HG02970 (cell line): ENCODE results near the gene DNAH7.

Experiments used
- ATAC-seq: cut with Tn5 transposase; IDR thresholded peaks from one replicate; pipeline ENCODE4 v1.9.1; 2021; ENCODE audit warnings: mild to moderate bottlenecking, moderate library complexity, moderate number of reproducible peaks; ENCODE audit not compliant: unreplicated experiment, low FRiP score

Gene DNAH7

GRCh38 chr2:195879153-195879552 lies 189.5 kb downstream of the DNAH7 start:
- ATAC-seq: no peak

GRCh38 chr2:195871326-195871725 lies 197.3 kb downstream of the DNAH7 start:
- no peak for ATAC-seq

GRCh38 chr2:195864316-195864715 lies 204.3 kb downstream of the DNAH7 start:
- no peak for ATAC-seq

GRCh38 chr2:195863564-195863963 lies 205.1 kb downstream of the DNAH7 start:
- no peak for ATAC-seq

GRCh38 chr2:195863121-195863520 lies 205.5 kb downstream of the DNAH7 start:
- no peak for ATAC-seq

GRCh38 chr2:195861821-195862220 lies 206.8 kb downstream of the DNAH7 start:
- no peak for ATAC-seq

GRCh38 chr2:195859513-195859912 lies 209.1 kb downstream of the DNAH7 start:
- no peak for ATAC-seq

- ATAC-seq: no peak
Measured at GRCh38 chr2:195857132-195857531, 211.5 kb downstream of the DNAH7 start.

- no peak for ATAC-seq
Measured at GRCh38 chr2:195850764-195851163, 217.9 kb downstream of the DNAH7 start.

- ATAC-seq: no peak
Measured at GRCh38 chr2:195848119-195848899, 220.3 kb downstream of the DNAH7 start.

GRCh38 chr2:195842932-195843331 lies 225.7 kb downstream of the DNAH7 start:
- ATAC-seq: no peak

- ATAC-seq: no peak
Measured at GRCh38 chr2:195838002-195838401, 230.6 kb downstream of the DNAH7 start.

- no peak for ATAC-seq
Measured at GRCh38 chr2:195836002-195836401, 232.6 kb downstream of the DNAH7 start.

- ATAC-seq: no peak
Measured at GRCh38 chr2:195834836-195835235, 233.8 kb downstream of the DNAH7 start.

GRCh38 chr2:195830968-195831950 lies 237.4 kb downstream of the DNAH7 start:
- ATAC-seq: no peak

GRCh38 chr2:195824478-195824877 lies 244.2 kb downstream of the DNAH7 start:
- ATAC-seq: no peak

GRCh38 chr2:195823206-195823605 lies 245.4 kb downstream of the DNAH7 start:
- ATAC-seq: no peak

GRCh38 chr2:195821566-195821932 lies 247.1 kb downstream of the DNAH7 start:
- no peak for ATAC-seq

- no peak for ATAC-seq
Measured at GRCh38 chr2:195820867-195821565, 247.6 kb downstream of the DNAH7 start.

GRCh38 chr2:195820373-195820772 lies 248.3 kb downstream of the DNAH7 start:
- no peak for ATAC-seq

GRCh38 chr2:195819276-195819675 lies 249.4 kb downstream of the DNAH7 start:
- ATAC-seq: no peak
